ENCODE measurements around the gene SCAF8.

The SCAF8 gene

DNA sequence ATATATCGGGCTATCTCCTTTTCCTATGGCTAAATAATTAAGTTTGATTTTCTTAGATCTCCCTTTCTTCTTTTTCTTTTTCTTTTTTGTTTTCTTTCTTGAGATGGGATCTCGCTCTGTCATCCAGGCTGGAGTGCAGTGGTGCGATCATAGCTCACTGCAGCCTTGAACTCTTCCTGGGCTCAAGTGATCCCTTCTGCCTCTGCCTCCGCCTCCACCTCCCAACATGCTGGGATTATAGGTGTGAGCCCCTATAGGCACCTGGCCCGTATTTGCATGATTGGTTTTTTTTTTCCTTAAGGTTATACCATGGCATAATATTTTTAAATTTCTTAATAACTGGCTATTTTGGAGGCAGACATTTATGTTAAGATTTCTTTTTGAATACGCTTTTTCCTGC is 106.3 kb downstream of the SCAF8 start:
- no peak for DNase-seq

DNA sequence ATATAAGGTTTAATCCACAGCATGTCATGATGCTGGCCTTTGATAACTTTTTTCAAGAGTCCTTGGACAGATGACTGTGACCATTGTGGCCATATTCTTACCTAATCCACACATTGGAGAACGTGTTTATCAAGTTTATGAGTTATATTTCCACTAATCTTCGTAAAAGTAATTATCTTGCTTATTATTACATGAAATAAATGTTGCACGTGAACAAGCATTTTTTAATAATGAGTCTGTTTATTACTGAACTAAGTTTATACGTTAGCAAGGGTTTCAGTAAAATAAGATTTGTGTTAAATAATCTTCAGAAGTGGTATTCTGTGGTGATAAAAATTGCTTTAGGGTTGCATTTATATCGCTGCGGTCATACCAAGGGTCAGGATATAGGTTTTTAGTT is 107.1 kb downstream of the SCAF8 start:
- DNase-seq = no peak

DNA sequence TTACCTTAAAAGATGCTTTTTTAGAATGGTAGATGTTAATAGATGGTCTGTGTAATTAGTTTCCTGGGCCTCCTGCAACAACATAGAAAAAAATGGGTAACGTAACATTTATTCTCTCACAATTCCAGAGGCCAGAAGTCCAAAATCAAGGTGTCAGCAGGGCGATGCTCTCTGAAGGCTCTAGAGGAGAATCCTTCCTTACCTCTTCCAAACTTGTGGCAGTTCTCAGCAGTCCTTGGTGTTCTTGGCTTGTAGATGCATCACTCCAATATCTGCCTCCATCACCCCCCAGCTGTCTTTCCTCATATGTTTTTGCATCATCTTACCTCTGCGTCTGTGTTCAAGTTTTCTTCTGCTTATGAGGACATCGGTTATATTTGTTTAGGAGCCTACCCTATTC is 107.9 kb downstream of the SCAF8 start:
- no peak for DNase-seq

DNA sequence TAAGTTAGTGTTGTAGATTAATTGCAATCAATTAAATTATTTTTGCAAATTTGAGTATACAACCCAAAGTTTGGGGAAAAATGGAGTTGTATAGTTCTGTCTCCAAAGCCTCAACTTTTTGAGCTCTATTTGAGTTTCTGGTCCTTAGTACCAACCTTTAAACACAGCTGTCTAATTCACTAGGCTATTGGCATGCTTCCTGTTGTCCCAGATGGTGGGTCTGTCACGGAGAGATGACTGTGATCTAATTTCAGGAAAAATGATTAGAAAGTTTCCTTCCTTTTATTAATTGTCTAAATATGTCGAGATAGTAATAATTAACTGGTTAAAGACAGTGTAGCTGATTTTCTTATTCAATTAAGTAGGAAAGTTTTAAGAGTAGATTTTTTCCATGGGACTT is 109.6 kb downstream of the SCAF8 start:
- DNase-seq = no peak

DNA sequence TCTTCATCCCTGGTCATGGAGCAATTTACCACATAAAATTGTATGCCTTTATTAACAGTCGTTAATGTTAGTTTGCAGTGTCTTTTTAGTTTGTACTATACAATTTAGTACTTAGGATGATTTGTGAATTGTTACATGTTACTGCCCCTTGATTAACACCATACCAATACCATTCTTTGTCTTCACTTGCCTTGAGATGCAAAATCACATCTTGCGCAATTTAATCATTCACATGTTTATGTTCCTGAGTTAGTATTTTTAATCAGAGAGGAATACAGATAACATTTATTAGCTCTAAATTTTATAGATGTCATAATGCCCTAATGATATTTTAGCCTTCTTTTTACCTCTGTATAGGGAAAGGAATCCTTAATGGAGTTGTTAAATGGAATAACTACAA is 114.1 kb downstream of the SCAF8 start:
- DNase-seq = no peak

DNA sequence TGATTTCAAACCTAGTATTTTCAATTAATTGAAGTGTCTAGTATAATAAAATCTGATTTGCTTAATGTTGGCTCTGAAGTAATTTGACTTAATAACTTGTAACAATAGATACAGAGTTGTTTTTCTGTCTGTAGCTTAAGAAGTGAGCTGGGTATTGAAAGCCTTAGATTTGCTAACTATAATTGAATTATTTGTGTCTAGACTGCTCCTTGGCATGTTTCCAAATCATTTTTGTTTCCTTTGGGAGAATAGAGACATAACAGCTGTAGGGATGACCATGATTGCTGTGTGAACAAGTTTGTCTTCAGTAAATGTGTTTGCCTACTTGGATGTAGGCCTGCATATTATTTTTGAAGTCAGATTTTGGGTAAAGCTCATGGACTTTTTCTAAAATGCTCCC is 115.4 kb downstream of the SCAF8 start:
- peak; percentile 45 for DNase-seq

DNA sequence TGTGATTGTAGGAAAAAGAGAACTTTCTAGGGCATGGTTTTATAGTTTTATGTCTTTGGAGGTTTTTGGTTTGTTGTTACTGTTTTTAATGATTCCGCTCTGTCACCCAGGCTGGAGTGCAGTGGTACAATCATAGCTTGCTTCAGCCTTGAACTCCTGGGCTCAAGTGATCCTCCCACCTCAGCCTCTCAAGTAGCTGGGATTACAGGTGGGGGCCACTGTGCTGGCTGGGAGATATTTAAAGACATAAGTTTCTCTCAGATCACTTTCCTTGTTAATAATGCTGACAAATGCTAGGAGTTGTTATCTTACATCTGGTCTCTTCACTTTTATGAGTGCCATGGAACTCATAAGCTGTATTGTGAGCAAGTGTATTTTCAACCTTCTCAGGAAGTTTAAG is 116.3 kb downstream of the SCAF8 start:
- DNase-seq = no peak

DNA sequence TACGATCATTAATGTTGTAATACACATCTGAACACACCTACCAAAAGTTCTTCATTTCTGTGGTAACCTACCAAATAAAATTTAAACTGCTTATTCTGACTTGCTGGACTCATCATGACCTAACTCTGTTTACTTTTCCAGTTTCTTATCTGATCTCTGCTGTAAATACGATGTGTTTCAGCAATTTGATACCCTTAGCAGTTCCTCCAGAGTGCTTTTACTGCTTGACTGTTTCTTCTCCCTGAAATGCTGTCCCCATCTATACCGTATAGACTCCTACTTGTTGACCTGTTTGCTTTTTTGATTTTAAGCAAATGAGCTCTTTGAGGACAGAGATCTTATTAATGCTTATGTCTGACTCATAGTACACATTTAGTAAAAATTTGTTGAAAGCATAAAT is 119.5 kb downstream of the SCAF8 start:
- no peak for DNase-seq

DNA sequence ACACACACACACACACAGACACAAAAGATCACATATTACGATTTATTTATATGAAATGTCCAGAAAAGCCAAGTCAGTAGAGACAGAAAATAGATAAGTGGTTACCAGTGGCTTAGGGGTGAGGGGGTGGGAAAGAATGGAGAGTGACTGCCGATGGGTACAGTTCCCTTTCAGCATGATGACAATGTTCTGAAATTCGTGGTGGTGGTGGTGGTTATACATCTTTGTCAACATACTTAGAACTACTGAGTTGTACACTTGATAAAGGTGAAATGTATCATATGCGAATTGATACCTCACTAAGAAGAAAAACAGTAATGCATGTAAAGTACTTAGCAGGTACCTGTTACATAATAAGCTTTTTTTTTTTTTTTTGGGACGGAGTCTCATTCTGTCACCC is 124.3 kb downstream of the SCAF8 start:
- DNase-seq = no peak

DNA sequence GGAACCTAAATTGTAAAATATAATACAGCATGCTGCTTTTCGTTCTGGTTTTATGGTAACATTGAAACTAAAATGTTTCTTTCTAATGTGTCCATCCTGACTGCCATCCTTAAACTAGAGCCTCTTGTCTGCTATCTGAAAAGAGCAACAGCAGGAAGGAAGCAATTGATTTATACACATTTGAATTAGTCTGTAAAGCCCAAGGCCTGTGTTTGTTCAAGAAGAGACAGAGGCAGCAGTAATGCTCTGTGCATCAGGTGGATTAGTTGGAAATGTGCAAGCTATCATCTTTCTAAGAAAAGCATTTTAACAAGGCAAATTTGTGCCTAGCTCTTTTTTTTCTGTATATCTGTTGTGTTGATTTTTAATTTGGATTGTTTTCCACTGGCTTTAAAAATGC is 128.6 kb downstream of the SCAF8 start:
- no peak for DNase-seq

DNA sequence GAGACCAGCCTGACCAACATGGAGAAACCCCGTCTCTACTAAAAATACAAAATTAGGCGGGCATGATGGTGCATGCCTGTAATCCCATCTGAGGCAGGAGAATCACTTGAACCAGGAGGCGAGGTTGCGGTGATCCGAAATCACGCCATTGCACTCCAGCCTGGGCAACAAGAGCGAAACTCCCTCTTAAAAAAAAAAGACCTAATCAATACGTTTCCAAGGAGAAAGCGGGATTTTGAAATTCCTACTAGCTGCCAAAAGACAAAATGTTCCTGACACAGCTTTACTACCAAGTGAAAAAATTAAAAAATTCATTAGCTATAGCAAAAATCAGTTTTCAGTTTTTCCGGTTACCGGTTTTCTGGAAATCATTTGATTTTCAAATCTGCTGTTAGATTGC is 129.3 kb downstream of the SCAF8 start:
- DNase-seq = no peak

DNA sequence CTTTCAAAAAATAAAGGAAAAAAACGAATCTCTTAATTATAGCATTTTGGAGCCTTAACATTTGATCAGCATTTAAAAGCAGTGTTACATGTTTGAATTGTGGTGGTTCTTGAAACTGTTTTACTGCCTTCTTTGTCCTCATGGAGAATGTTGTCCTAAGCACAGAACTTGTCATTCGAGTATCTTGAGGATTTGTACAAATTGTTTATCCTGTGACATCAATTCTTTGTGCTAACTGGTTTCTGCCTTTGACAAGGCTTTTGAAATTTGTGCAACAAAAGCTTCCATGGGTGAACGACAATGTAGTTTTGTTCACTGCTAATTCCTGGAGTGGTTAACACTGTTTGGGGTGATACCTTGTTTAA is 130.8 kb downstream of the SCAF8 start:
- DNase-seq = no peak

DNA sequence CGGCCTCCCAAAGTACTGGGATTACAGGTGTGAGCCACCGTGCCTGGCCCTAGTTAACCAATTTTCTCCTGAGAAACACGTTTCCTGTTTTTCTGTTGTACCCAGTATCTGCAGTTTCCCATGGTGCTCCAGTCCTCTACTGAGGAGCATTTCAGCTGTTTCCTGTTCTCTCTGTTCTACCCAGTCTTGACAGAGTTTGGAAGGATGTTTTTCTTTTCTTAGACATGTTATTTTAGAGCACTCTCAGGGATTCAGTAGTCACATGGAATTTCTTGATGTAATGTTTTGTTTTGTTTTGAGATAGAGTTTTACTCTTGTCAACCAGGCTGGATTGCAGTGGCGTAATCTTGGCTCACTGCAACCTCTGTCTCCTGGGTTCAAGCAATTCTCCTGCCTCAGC is 132.1 kb downstream of the SCAF8 start:
- DNase-seq = peak; percentile 55

DNA sequence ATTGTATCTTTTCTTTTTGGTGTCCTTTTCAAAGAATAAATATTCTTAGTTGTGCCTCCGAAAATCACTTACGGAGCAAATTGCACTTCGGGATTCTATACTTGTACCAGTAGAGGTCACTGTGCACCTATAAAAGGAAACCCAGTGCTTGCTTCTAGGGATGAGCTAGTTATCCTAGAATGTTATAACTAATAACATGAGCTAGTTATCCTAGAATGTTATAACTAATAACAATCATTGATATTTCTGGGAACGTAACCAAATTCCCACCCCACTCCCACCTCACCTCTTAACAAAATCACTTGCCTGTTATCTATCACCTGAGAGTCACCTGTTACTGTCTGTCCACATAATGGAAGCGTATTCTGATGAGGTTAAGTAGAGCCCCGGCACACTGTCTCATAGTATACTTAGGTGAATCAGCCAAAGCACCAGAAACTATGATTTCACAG is 135.0 kb downstream of the SCAF8 start:
- peak; percentile 77 for DNase-seq

DNA sequence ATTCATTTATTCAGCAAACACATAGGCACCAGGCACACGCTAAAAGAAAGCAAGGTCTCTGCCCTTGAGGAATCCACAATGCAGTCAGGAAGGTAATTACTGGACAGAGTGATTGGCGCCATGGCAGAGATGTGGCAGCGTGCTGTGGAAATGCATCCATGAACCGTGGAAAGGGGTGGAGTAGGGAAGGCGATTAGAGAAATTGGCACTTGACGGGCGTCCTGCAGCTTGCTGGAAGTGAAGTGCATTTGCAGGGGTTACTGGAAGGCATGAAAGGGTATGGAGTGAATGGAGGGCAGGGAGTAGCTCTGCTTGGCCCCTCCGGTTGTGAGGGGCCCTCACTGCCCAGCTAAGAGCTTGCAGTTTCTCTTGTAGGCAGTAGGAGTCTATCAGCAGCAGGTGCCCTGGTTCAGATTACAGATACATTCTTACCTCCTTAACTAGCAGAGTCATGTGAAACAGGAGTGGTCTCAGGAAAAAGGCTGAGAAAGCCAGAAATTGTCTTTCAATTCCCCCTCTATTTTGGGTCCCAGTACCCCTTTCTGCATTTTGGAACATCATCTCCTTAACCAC is 139.4 kb downstream of the SCAF8 start:
- DNase-seq = no peak

DNA sequence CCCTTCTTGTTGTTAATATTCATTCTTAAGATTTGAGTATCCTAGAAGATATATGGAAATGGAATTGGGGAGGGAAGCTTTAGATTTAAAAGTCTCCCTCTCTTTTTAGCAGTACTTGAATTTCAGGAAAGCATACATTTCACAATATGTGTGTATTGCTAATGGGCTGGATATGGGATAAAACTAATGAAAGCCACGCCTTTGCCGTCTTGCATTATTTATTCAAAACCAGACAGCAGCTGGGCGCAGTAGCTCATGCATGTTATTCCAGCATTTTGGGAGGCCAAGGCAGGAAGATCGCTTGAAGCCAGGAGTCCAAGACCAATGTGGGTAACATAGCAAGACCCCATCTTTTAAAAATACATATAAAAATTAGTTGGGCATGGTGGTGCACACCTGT is 140.3 kb downstream of the SCAF8 start:
- no peak for DNase-seq

DNA sequence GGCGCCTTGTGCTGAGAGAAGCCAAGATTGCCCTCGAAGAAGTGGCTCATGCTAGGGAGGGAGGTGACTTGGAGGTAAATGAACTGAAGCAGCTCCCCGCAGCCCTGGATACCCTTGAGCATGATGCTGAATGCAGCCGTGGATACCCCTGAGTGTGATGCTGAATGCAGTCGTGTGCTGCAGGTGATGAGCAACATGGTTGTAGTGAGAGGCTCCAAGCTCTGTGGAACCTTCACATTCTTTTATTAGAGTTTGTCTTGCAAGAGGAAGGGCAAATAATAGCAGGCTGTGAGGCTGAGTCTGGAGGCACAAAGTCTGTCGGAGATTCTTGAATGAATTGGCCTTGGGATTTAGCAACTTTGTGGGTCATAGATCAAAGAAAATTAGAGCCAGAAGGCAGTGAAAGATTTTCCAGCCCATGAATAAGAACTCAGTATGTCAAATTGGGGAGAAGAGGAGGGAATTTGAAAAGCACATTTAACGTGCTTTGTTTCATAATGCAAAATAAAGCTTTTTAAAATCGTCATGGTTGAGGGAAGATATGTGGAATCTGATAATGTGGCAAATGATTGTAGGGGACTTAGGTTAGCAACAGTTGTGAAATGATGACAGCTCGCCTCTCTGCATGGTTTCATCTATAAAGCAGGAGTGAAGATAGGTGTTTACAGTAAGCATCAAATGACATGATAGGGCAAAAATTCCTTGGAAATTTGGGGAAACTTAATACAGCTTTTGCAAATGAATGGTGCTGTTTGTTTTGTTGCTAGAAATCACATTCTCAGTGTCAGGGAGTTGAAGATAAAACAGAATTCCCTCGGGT is 141.8 kb downstream of the SCAF8 start:
- DNase-seq = no peak

DNA sequence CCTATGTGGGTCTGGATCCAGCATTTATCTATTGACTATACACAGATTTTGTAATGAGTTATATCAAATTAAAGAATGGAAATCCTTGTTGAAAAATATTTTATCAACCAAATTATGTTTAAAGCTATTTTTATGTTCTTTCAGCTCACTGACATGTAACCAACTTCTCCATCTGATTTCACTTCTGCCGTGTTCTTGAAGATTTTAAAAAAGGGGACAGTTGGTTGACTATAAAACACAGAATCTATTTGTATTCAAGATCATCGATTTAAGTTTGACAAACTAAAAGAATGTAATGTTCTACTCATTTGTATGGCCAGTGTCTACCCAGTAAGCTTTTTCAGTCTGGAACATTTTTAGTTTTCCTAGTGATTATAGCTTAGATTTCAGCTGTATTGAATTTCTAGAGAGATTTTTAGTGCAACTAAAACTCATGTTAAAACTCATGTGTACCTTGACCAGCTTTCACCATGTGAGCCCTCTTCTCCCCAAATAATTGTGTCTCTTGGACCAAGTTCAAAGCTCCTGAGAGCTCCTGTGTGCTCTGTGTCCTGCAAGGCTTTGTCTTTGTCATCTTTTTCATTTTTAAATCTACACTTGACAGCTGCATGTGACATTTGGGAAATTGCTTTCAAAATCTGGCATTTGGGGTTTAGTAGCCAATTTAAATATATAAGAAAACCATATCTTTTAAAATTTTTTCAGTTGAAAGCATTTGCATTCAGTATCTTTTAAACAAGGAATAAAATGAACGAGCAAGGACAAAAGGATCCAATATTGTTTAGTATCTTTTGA is 143.5 kb downstream of the SCAF8 start:
- DNase-seq = no peak

DNA sequence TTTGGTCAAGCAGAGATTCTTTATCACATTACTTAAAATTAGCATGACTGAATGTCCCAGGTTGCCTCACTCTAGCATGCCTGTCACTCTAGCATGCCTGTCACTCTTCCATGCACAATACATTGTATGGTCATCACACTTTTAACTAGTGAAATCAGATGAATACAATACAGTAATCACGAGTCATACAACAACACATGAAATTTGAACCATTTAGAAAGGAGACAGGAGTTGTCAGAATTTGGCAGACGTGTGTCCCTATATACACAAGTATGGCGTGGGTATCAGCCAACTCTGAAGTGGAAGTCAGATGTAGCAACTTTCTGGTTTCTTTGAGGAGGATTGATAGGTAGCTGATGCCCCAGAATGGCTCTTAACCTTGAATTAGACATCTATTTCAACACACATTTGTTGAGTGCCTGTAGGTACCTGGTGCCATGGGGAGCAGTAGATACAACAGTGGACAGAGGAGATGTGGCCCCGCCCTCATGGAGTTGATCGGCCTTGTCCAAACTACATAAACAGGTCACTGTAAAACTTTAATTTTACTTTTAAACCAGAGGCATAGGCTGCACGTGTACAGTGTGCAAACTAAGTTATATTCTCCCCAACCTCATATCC is 145.8 kb downstream of the SCAF8 start:
- no peak for DNase-seq

DNA sequence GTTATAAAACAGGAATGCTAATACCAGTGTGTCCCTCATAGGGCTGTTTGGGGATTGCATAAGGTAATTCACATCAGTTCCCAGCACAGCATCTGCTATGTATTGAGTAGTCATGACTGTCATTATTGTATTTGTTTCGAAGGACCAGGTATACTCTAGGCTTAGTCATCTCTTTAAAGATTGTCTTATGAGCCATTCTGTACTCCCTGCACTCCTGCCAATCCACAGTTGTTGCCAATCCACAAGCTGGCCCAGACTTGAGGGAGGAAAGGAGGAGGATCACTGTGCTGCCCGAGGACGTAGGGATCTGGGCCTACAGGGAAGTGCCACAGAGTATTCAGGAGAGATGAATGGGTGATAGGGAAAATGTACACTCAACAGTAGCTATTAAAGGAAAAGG is 148.9 kb downstream of the SCAF8 start:
- DNase-seq = no peak

Measured in fibroblast of skin of scalp (primary cell).